IMR-90 (cell line): ENCODE measurements around the gene NXPH3. TPM values are rescaled to one million over a fixed set of nuclear protein-coding genes. Genes with fewer than 3 reads are reported as not detected.

Experiments
- ATAC-seq: fragments of 200-7000 bp; cut with Tn5 transposase; 2 replicates; pipeline ENCODE4 v1.9.1; 2020; ENCODE audit warnings: low read depth, mild to moderate bottlenecking, moderate library complexity
- BruUV-seq: library from RNA; stranded (reverse); fragments of 400-500 nt; replicated peaks from 2 replicates; lab custom pipeline; 2021; lab: Mats Ljungman, UMichigan
- CTCF ChIA-PET: fragments of 300-600 bp; formaldehyde crosslinking; extraction: SDS; loops from one replicate; lab custom pipeline; 2021; ENCODE audit warnings: antibody characterized with exemption; lab: Yijun Ruan, JAX
- POLR2A ChIA-PET: fragments of 300-600 bp; sonication (Branson Sonifier 250); formaldehyde crosslinking; loops from one replicate; lab custom pipeline; 2022; ENCODE audit warnings: antibody characterized with exemption; ENCODE audit not compliant: unreplicated experiment; lab: Charles Lee
- DNase-seq: peaks from one replicate; pipeline ENCODE4 v3.0.0; 2013
- H2AFZ ChIP-seq: replicated peaks from 2 replicates; pipeline ENCODE3; 2013; ENCODE audit warnings: low read length, mild to moderate bottlenecking; ENCODE audit not compliant: poor library complexity
- H2AK5ac ChIP-seq: 2 replicates; pipeline ENCODE4 v1.6.1; 2013; ENCODE audit warnings: low read depth, low read length, inconsistent platforms
- H2AK9ac ChIP-seq: replicated peaks from 2 replicates; pipeline ENCODE3; 2013; ENCODE audit warnings: mild to moderate bottlenecking, low read depth, low read length, moderate library complexity; ENCODE audit not compliant: poor library complexity
- H2BK120ac ChIP-seq: 2 replicates; pipeline ENCODE4 v1.6.1; 2013; ENCODE audit warnings: low read depth, low read length, inconsistent platforms
- H2BK15ac ChIP-seq: 3 replicates; pipeline ENCODE4 v1.6.1; 2013; ENCODE audit warnings: low read depth, low read length, inconsistent platforms
- H2BK20ac ChIP-seq: 2 replicates; pipeline ENCODE4 v1.6.1; 2013; ENCODE audit warnings: low read depth, mild to moderate bottlenecking, inconsistent platforms, low read length, moderate library complexity
- H2BK5ac ChIP-seq: 2 replicates; pipeline ENCODE4 v1.6.1; 2013; ENCODE audit warnings: mild to moderate bottlenecking, low read depth, low read length, inconsistent platforms; ENCODE audit not compliant: poor library complexity, severe bottlenecking
- H3K14ac ChIP-seq: replicated peaks from 2 replicates; pipeline ENCODE4 v1.6.1; 2013; ENCODE audit warnings: low read depth, low read length, inconsistent platforms
- H3K18ac ChIP-seq: 2 replicates; pipeline ENCODE4 v1.6.1; 2013; ENCODE audit warnings: low read depth, low read length, control low read depth
- H3K23ac ChIP-seq: 2 replicates; pipeline ENCODE4 v1.6.1; 2013; ENCODE audit warnings: low read depth, low read length, inconsistent platforms
- H3K27ac ChIP-seq: 2 replicates; pipeline ENCODE4 v1.5.1; 2013; ENCODE audit warnings: mild to moderate bottlenecking, control low read depth, low read length; ENCODE audit not compliant: insufficient read depth
- H3K27me3 ChIP-seq: 2 replicates; pipeline ENCODE4 v1.6.1; 2013; ENCODE audit warnings: low read length; ENCODE audit not compliant: control insufficient read depth, insufficient read depth
- H3K36me3 ChIP-seq: 2 replicates; pipeline ENCODE4 v1.6.1; 2013; ENCODE audit warnings: low read length, mixed read lengths; ENCODE audit not compliant: control insufficient read depth, insufficient read depth
- H3K4ac ChIP-seq: 2 replicates; pipeline ENCODE4 v1.6.1; 2013; ENCODE audit warnings: low read depth, low read length, inconsistent platforms
- H3K4me1 ChIP-seq: 2 replicates; pipeline ENCODE4 v1.6.1; 2013; ENCODE audit warnings: low read length, mixed read lengths; ENCODE audit not compliant: control insufficient read depth, insufficient read depth
- H3K4me2 ChIP-seq: 2 replicates; pipeline ENCODE4 v1.6.1; 2013; ENCODE audit warnings: low read depth, mild to moderate bottlenecking, control low read depth, low read length, moderate library complexity
- H3K4me3 ChIP-seq: 2 replicates; pipeline ENCODE4 v1.5.1; 2013; ENCODE audit warnings: low read depth, mild to moderate bottlenecking, control low read depth, low read length, moderate library complexity; ENCODE audit not compliant: insufficient read depth
- H3K56ac ChIP-seq: 2 replicates; pipeline ENCODE4 v1.6.1; 2013; ENCODE audit warnings: low read length, inconsistent platforms; ENCODE audit not compliant: insufficient read depth; ENCODE audit errors: extremely low read depth
- H3K79me1 ChIP-seq, 2 experiments: 2 replicates each; pipeline ENCODE4 v1.6.1; 2013; ENCODE audit warnings: low read length in 2 of 2, inconsistent platforms in 1 of 2, low read depth in 1 of 2
- H3K9ac ChIP-seq: 2 replicates; pipeline ENCODE4 v1.6.1; 2013; ENCODE audit warnings: low read depth, low read length, control low read depth
- H3K9me1 ChIP-seq: 2 replicates; pipeline ENCODE4 v1.6.1; 2013; ENCODE audit warnings: low read length, inconsistent platforms; ENCODE audit not compliant: insufficient read depth
- H3K9me3 ChIP-seq: 2 replicates; pipeline ENCODE4 v1.6.1; 2013; ENCODE audit warnings: low read length; ENCODE audit not compliant: control insufficient read depth, insufficient read depth
- H4K20me1 ChIP-seq: 2 replicates; pipeline ENCODE4 v1.6.1; 2013; ENCODE audit warnings: low read length, inconsistent platforms; ENCODE audit not compliant: insufficient read depth
- H4K5ac ChIP-seq: 2 replicates; pipeline ENCODE4 v1.6.1; 2013; ENCODE audit warnings: mild to moderate bottlenecking, low read depth, low read length, control low read depth
- H4K8ac ChIP-seq, 2 experiments: 2 replicates each; pipeline ENCODE4 v1.6.1; 2013; ENCODE audit warnings: low read depth in 2 of 2, low read length in 2 of 2, control low read depth in 1 of 2, inconsistent platforms in 1 of 2
- H4K91ac ChIP-seq: 2 replicates; pipeline ENCODE4 v1.6.1; 2013; ENCODE audit warnings: low read depth, low read length, inconsistent platforms; ENCODE audit not compliant: insufficient read depth
- BHLHE40 ChIP-seq: fragments of 150-350 bp; IDR thresholded peaks from 2 replicates; pipeline ENCODE4 v1.6.1; 2016; ENCODE audit warnings: mild to moderate bottlenecking, low read depth, low read length
- CEBPB ChIP-seq: IDR thresholded peaks from 2 replicates; pipeline ENCODE4 v1.6.1; 2012; ENCODE audit warnings: low read depth, low read length, improper control_type of control experiment
- CTCF ChIP-seq: conservative IDR thresholded peaks from 2 replicates; pipeline ENCODE4 v1.5.1; 2012; ENCODE audit warnings: mild to moderate bottlenecking, low read depth, low read length, improper control_type of control experiment
- MXI1 ChIP-seq: IDR thresholded peaks from 2 replicates; pipeline ENCODE4 v1.6.1; 2012; ENCODE audit warnings: low read depth, mild to moderate bottlenecking, low read length, moderate library complexity, borderline replicate concordance
- RAD21 ChIP-seq: IDR thresholded peaks from 2 replicates; pipeline ENCODE4 v1.6.1; 2012; ENCODE audit warnings: low read length, improper control_type of control experiment
- RCOR1 ChIP-seq: IDR thresholded peaks from 2 replicates; pipeline ENCODE4 v1.6.1; 2012; ENCODE audit warnings: mild to moderate bottlenecking, low read length, improper control_type of control experiment; ENCODE audit not compliant: insufficient replicate concordance
- RFX5 ChIP-seq: IDR thresholded peaks from 2 replicates; pipeline ENCODE4 v1.8.0; 2012; ENCODE audit warnings: low read depth, mild to moderate bottlenecking, low read length, moderate library complexity
- SMC3 ChIP-seq: fragments of 150-350 bp; IDR thresholded peaks from 2 replicates; pipeline ENCODE4 v1.6.1; 2016; ENCODE audit warnings: low read depth, mild to moderate bottlenecking, antibody characterized with exemption, low read length, moderate library complexity
- WGBS, 2 experiments: methylation state at CpG; one replicate each; pipeline versions ENCODE4 v1.1.5 to v1.1.7; 2013; ENCODE audit warnings: missing lambda C conversion rate in 2 of 2; ENCODE audit not compliant: insufficient read length in 1 of 2; ENCODE audit errors: extremely low coverage in 2 of 2; 5-methylcytosine and 5-hydroxymethylcytosine counted together
- dilution Hi-C: fragments of 300-500 bp; cut with HindIII; formaldehyde crosslinking; loops from one replicate; pipeline ENCODE4 v1.14.3; 2018; ENCODE audit warnings: low sequenced_read_pairs; ENCODE audit not compliant: unreplicated experiment
- in situ Hi-C: fragments of 300-500 bp; cut with MboI; formaldehyde crosslinking; loops from 3 replicates; pipeline ENCODE4 v1.14.3; 2019; ENCODE audit warnings: low sequenced_read_pairs, inconsistent platforms, mixed read lengths
- intact Hi-C: fragments of 100-400 bp; cut with micrococcal nuclease; formaldehyde crosslinking; loops from 2 replicates; pipeline ENCODE4 v1.10.0; 2022
- polyA plus RNA-seq, 3 experiments: library from polyadenylated mRNA; depleted of rRNA; stranded (reverse); fragments of >200 nt; gene quantifications; 2 replicates each; pipeline ENCODE4 v1.2.3, GENCODE V29; 2012; ENCODE audit warnings: low replicate concordance in 1 of 3
- total RNA-seq: library from RNA; depleted of rRNA; stranded (reverse); fragments of >200 nt; gene quantifications from 2 replicates; pipeline ENCODE4 v1.2.3, GENCODE V29; 2012
- TF ChIP-seq, protein P1 (sequence below): fragments of 150-350 bp; IDR thresholded peaks from 2 replicates; pipeline ENCODE4 v1.6.1; 2017; ENCODE audit warnings: mild to moderate bottlenecking, antibody characterized with exemption, low read length, low read depth

Gene NXPH3
- total and polyA plus RNA-seq, 2 of the 4 experiments (the other 2 are of a cell fraction), result 0.18 to 0.31 TPM

- no peak overlapping the region for H3K27ac ChIP-seq
- no peak overlapping the region for H3K23ac ChIP-seq
- no peak overlapping the region for H2BK5ac ChIP-seq
- in situ Hi-C loops, result no loop called here
- H3K9me1 ChIP-seq, result no peaks in the 10 kb centered on the region
- ChIA-PET CTCF (interaction anchor here (0.6 to 1.7 kb wide), 12 partner anchors 9 to 148 kb away, joined by 3 to 23 read pairs (median 5); partner anchors contain the start of gene PHB1), POLR2A (no interaction called here)
- DNase-seq (peak; percentile 49), ATAC-seq (peak; percentile 98)
- H3K4me1 ChIP-seq, result peaks cover 2% of the 10 kb centered on the region; the same call in 1 of the 2 replicates
- peak overlapping the region; percentile 90 for H2AFZ ChIP-seq
- no peaks in the 10 kb centered on the region for H3K79me1 ChIP-seq
- H2BK20ac ChIP-seq, result no peak overlapping the region; the same call in 1 of the 2 replicates
- no peaks in the 10 kb centered on the region for H3K9me3 ChIP-seq
- dilution Hi-C loops, result no loop called here
- H3K9ac ChIP-seq, result peak overlapping the region; percentile 24; the same call in 1 of the 2 replicates
- H4K8ac ChIP-seq, result peak overlapping the region in 1 of 2 experiments; percentile 85; a peak in 2 of 4 replicates
- no peak overlapping the region for H2BK15ac ChIP-seq
- H3K36me3 ChIP-seq, result no peaks in the 10 kb centered on the region
- peak overlapping the region; percentile 38; the same call in 1 of the 2 replicates for H3K4me2 ChIP-seq
- no TSS peak for BruUV-seq
- H2AK5ac ChIP-seq, result no peak overlapping the region
- H4K5ac ChIP-seq, result no peak overlapping the region; the same call in 1 of the 2 replicates
- 5% methylated on average over 22 of the region's 30 CpGs; no CpG with 5 or more reads in 1 of the 2 experiments for WGBS, 2 experiments
- no peak overlapping the region for H2BK120ac ChIP-seq
- no peak overlapping the region for H3K4ac ChIP-seq
- no peak overlapping the region for H3K18ac ChIP-seq
- no peak overlapping the region for H3K14ac ChIP-seq
- no peaks in the 10 kb centered on the region for H4K20me1 ChIP-seq
- no peak overlapping the region for H3K4me3 ChIP-seq
- no peak overlapping the region for H3K56ac ChIP-seq
- intact Hi-C loops, result loop anchor here (1.0 to 2.0 kb wide), 4 partner anchors 60 to 148 kb away; partner anchors contain the start of gene PHB1
- no peak overlapping the region for H4K91ac ChIP-seq
- no peak overlapping the region for H2AK9ac ChIP-seq
- peaks cover 23% of the 10 kb centered on the region for H3K27me3 ChIP-seq
- TF ChIP-seq, protein P1, sequence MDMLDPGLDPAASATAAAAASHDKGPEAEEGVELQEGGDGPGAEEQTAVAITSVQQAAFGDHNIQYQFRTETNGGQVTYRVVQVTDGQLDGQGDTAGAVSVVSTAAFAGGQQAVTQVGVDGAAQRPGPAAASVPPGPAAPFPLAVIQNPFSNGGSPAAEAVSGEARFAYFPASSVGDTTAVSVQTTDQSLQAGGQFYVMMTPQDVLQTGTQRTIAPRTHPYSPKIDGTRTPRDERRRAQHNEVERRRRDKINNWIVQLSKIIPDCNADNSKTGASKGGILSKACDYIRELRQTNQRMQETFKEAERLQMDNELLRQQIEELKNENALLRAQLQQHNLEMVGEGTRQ, result 0 out of 2 replicates have a peak, but pooled peaks have one; percentile 16
- TF ChIP-seq SMC3 (peak; percentile 90), CEBPB (no peak), CTCF (peak; percentile 96), RCOR1 (no peak), BHLHE40 (no peak), RAD21 (peak; percentile 93), RFX5 (no peak), MXI1 (peak; percentile 61; the same call in 1 of the 2 replicates)
These were observed 19.3 kb upstream of the NXPH3 start for GRCh38 chr17:49556223-49556943.
